ENCODE measurements around the gene CTNNA1.
A peak's percentile ranks its signal among the peaks of the same experiment; 100 is the strongest.
"Not testable (repeated sequence)": the region's sequence is repeated elsewhere in the genome, so short reads cannot be mapped to it uniquely, and the experiment has no call there.

The CTNNA1 gene

GRCh38 chr5:138724470-138725146 is 28.6 kb upstream of the CTNNA1 start:
- peaks cover 0 to 6% (median 0%) of the 10 kb centered on the region in 5 experiments for H3K27me3 ChIP-seq (replicated peaks in 2 of 5; ENCODE audit: control insufficient read depth in 4 of 5, insufficient read depth in 5 of 5, low read length in 4 of 5)
- H3K36me3 ChIP-seq (ENCODE audit: control insufficient read depth in 4 of 4, insufficient read depth in 4 of 4, low read length in 3 of 4) = no peaks in the 10 kb centered on the region
- H3K4me1 ChIP-seq (ENCODE audit: control extremely low read depth in 1 of 4, control insufficient read depth in 4 of 4, insufficient read depth in 4 of 4, low read length in 3 of 4) = no peaks in the 10 kb centered on the region
- 93% methylated on average over 5 of the region's 5 CpGs for WGBS (ENCODE audit: insufficient coverage)
- H3K27ac ChIP-seq (ENCODE audit: insufficient read depth in 1 of 2, low read depth in 1 of 2, low read length in 2 of 2, poor library complexity in 1 of 2, severe bottlenecking in 2 of 2) = no peak overlapping the region
- ChIA-PET CTCF (interaction anchor here (0.6 to 1.2 kb wide), 4 partner anchors 17 to 124 kb away, joined by 3 to 4 read pairs (median 4); no protein-coding TSS in a partner anchor), POLR2A (no interaction called here)
- H3K4me3 ChIP-seq (ENCODE audit: control insufficient read depth in 1 of 7, extremely low read depth in 1 of 7, insufficient read depth in 4 of 7, low read depth in 2 of 7, low read length in 6 of 7) = no peak overlapping the region
- DNase-seq = peak in 2 of 3 donors; percentile 68 to 73
- H3K9me3 ChIP-seq (ENCODE audit: control extremely low read depth in 1 of 5, control insufficient read depth in 4 of 5, insufficient read depth in 2 of 5, low read depth in 1 of 5, low read length in 4 of 5) = no peaks in the 10 kb centered on the region

GRCh38 chr5:138725153-138725817 is 27.9 kb upstream of the CTNNA1 start:
- DNase-seq = peak in 2 of 3 donors; percentile 37 to 48
- peaks cover 0 to 6% (median 0%) of the 10 kb centered on the region in 5 experiments for H3K27me3 ChIP-seq (replicated peaks in 2 of 5; ENCODE audit: control insufficient read depth in 4 of 5, insufficient read depth in 5 of 5, low read length in 4 of 5)
- 91% methylated on average over 11 of the region's 12 CpGs for WGBS (ENCODE audit: insufficient coverage)
- H3K27ac ChIP-seq (ENCODE audit: insufficient read depth in 1 of 2, low read depth in 1 of 2, low read length in 2 of 2, poor library complexity in 1 of 2, severe bottlenecking in 2 of 2) = no peak overlapping the region
- H3K9me3 ChIP-seq (ENCODE audit: control extremely low read depth in 1 of 5, control insufficient read depth in 4 of 5, insufficient read depth in 2 of 5, low read depth in 1 of 5, low read length in 4 of 5) = no peaks in the 10 kb centered on the region
- H3K4me1 ChIP-seq (ENCODE audit: control extremely low read depth in 1 of 4, control insufficient read depth in 4 of 4, insufficient read depth in 4 of 4, low read length in 3 of 4) = no peaks in the 10 kb centered on the region
- no peak overlapping the region for H3K4me3 ChIP-seq (ENCODE audit: control insufficient read depth in 1 of 7, extremely low read depth in 1 of 7, insufficient read depth in 4 of 7, low read depth in 2 of 7, low read length in 6 of 7)
- POLR2A ChIA-PET = no interaction called here
- CTCF ChIA-PET = interaction anchor here (1.0 to 1.2 kb wide), 3 partner anchors 16 to 84 kb away, joined by 3 to 4 read pairs (median 3); no protein-coding TSS in a partner anchor
- no peaks in the 10 kb centered on the region for H3K36me3 ChIP-seq (ENCODE audit: control insufficient read depth in 4 of 4, insufficient read depth in 4 of 4, low read length in 3 of 4)

DNA sequence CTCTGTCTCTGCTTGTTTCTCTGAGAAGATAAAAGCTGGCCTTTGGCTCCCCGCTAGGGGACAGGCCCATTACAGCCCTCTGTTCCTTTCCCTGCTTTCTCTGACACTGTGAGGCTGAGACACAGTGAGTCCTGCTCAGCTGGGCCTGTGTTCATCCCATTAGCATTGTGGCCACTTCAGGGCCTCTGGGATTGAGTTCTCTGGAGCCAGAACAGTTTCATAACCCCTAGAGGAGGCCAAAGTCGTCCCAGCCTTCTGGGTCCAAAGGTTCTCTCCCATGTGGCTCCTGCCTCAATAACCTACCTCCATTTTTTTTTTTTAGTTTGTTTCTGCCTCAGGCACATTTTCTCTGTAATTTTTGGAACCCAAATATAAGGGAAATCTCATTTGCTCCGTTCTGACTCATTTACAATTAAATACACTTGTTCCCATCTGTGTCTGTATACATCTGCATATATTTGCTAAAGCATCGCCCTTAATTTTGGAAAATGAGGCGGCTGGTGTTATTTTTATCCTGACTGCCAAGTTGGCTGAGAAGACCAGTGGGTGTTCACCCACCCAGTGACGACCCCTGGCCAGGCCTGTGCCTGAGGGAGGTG is 27.3 kb upstream of the CTNNA1 start:
- no peak overlapping the region for H3K27ac ChIP-seq (ENCODE audit: insufficient read depth in 1 of 2, low read depth in 1 of 2, low read length in 2 of 2, poor library complexity in 1 of 2, severe bottlenecking in 2 of 2)
- no peak overlapping the region for H3K4me3 ChIP-seq (ENCODE audit: control insufficient read depth in 1 of 7, extremely low read depth in 1 of 7, insufficient read depth in 4 of 7, low read depth in 2 of 7, low read length in 6 of 7)
- ChIA-PET POLR2A (no interaction called here), CTCF (interaction anchor here (1.0 to 1.2 kb wide), 3 partner anchors 16 to 84 kb away, joined by 3 to 4 read pairs (median 3); no protein-coding TSS in a partner anchor)
- peaks cover 0 to 6% (median 0%) of the 10 kb centered on the region in 5 experiments for H3K27me3 ChIP-seq (replicated peaks in 2 of 5; ENCODE audit: control insufficient read depth in 4 of 5, insufficient read depth in 5 of 5, low read length in 4 of 5)
- no peak for DNase-seq
- H3K9me3 ChIP-seq (ENCODE audit: control extremely low read depth in 1 of 5, control insufficient read depth in 4 of 5, insufficient read depth in 2 of 5, low read depth in 1 of 5, low read length in 4 of 5) = no peaks in the 10 kb centered on the region
- WGBS (ENCODE audit: insufficient coverage) = 100% methylated on average over 5 of the region's 6 CpGs
- no peaks in the 10 kb centered on the region for H3K4me1 ChIP-seq (ENCODE audit: control extremely low read depth in 1 of 4, control insufficient read depth in 4 of 4, insufficient read depth in 4 of 4, low read length in 3 of 4)
- no peaks in the 10 kb centered on the region for H3K36me3 ChIP-seq (ENCODE audit: control insufficient read depth in 4 of 4, insufficient read depth in 4 of 4, low read length in 3 of 4)

GRCh38 chr5:138726848-138727247 is 26.4 kb upstream of the CTNNA1 start:
- CTCF ChIA-PET = no interaction called here
- Histone ChIP-seq H3K27me3 (replicated peaks in 2 of 5; ENCODE audit: control insufficient read depth in 4 of 5, insufficient read depth in 5 of 5, low read length in 4 of 5) (peaks cover 0 to 3% (median 0%) of the 10 kb centered on the region in 5 experiments), H3K4me3 (ENCODE audit: control insufficient read depth in 1 of 7, extremely low read depth in 1 of 7, insufficient read depth in 4 of 7, low read depth in 2 of 7, low read length in 6 of 7) (no peak overlapping the region), H3K27ac (ENCODE audit: insufficient read depth in 1 of 2, low read depth in 1 of 2, low read length in 2 of 2, poor library complexity in 1 of 2, severe bottlenecking in 2 of 2) (no peak overlapping the region), H3K36me3 (ENCODE audit: control insufficient read depth in 4 of 4, insufficient read depth in 4 of 4, low read length in 3 of 4) (no peaks in the 10 kb centered on the region), H3K4me1 (ENCODE audit: control extremely low read depth in 1 of 4, control insufficient read depth in 4 of 4, insufficient read depth in 4 of 4, low read length in 3 of 4) (no peaks in the 10 kb centered on the region), H3K9me3 (ENCODE audit: control extremely low read depth in 1 of 5, control insufficient read depth in 4 of 5, insufficient read depth in 2 of 5, low read depth in 1 of 5, low read length in 4 of 5) (no peaks in the 10 kb centered on the region)
- DNase-seq = no peak
- POLR2A ChIA-PET = no interaction called here
- WGBS (ENCODE audit: insufficient coverage) = 100% methylated on average over 1 of the region's 4 CpGs

DNA sequence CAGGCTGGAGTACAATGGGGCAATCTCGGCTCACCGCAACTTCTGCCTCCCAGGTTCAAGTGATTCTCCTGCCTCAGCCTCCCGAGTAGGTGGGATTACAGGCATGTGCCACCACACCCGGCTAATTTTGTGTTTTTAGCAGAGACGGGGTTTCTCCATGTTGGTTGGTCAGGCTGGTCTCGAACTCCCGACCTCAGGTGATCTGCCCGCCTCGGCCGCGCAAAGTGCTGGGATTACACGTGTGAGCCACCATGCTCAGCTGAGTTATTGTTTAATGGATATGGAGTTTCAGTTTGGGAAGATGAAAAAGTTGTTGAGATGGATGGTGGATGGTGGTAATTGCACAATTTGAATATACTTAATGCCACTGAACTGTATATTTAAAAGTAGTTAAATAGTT is 22.7 kb upstream of the CTNNA1 start:
- H3K27ac ChIP-seq (ENCODE audit: insufficient read depth in 1 of 2, low read depth in 1 of 2, low read length in 2 of 2, poor library complexity in 1 of 2, severe bottlenecking in 2 of 2); H3K36me3 ChIP-seq (ENCODE audit: control insufficient read depth in 4 of 4, insufficient read depth in 4 of 4, low read length in 3 of 4); H3K27me3 ChIP-seq (replicated peaks in 2 of 5; ENCODE audit: control insufficient read depth in 4 of 5, insufficient read depth in 5 of 5, low read length in 4 of 5); H3K4me3 ChIP-seq (ENCODE audit: control insufficient read depth in 1 of 7, extremely low read depth in 1 of 7, insufficient read depth in 4 of 7, low read depth in 2 of 7, low read length in 6 of 7); DNase-seq; H3K4me1 ChIP-seq (ENCODE audit: control extremely low read depth in 1 of 4, control insufficient read depth in 4 of 4, insufficient read depth in 4 of 4, low read length in 3 of 4); H3K9me3 ChIP-seq (ENCODE audit: control extremely low read depth in 1 of 5, control insufficient read depth in 4 of 5, insufficient read depth in 2 of 5, low read depth in 1 of 5, low read length in 4 of 5); CTCF ChIA-PET: not testable (repeated sequence)
- POLR2A ChIA-PET = interaction anchor here (0.7 kb wide), 1 partner anchor 1220 kb away, joined by 3 read pairs; no protein-coding TSS in a partner anchor
- WGBS (ENCODE audit: insufficient coverage) = 91% methylated on average over 11 of the region's 12 CpGs

DNA sequence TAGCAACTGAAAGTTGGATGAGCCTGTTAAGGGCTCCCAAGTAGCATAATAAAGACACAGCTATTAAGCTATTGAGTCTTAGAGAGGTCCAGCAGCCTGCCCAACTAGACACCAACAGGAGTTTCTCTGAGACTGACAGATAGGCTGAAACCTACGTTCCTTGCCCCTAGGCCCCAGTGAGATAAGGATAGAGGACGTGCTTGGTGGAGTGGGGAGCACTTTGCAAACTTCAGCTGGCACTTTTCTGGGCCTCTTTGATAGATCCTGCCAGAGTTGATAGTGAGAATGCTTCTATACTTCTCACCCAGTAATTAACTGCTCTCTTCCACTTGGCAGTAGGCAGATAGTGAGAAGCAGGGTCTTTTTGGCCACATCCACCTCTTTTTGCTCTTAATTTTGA is 20.8 kb upstream of the CTNNA1 start:
- Histone ChIP-seq H3K27me3 (replicated peaks in 2 of 5; ENCODE audit: control insufficient read depth in 4 of 5, insufficient read depth in 5 of 5, low read length in 4 of 5) (no peaks in the 10 kb centered on the region), H3K27ac (ENCODE audit: insufficient read depth in 1 of 2, low read depth in 1 of 2, low read length in 2 of 2, poor library complexity in 1 of 2, severe bottlenecking in 2 of 2) (no peak overlapping the region), H3K4me3 (ENCODE audit: control insufficient read depth in 1 of 7, extremely low read depth in 1 of 7, insufficient read depth in 4 of 7, low read depth in 2 of 7, low read length in 6 of 7) (no peak overlapping the region), H3K9me3 (ENCODE audit: control extremely low read depth in 1 of 5, control insufficient read depth in 4 of 5, insufficient read depth in 2 of 5, low read depth in 1 of 5, low read length in 4 of 5) (peaks cover 0 to 5% (median 0%) of the 10 kb centered on the region in 5 experiments), H3K4me1 (ENCODE audit: control extremely low read depth in 1 of 4, control insufficient read depth in 4 of 4, insufficient read depth in 4 of 4, low read length in 3 of 4) (no peaks in the 10 kb centered on the region), H3K36me3 (ENCODE audit: control insufficient read depth in 4 of 4, insufficient read depth in 4 of 4, low read length in 3 of 4) (no peaks in the 10 kb centered on the region)
- WGBS (ENCODE audit: insufficient coverage) = no CpG with 5 or more reads among the region's 2 CpGs
- peak in 2 of 3 donors; percentile 20 to 41 for DNase-seq
- ChIA-PET CTCF (no interaction called here), POLR2A (no interaction called here)

DNA sequence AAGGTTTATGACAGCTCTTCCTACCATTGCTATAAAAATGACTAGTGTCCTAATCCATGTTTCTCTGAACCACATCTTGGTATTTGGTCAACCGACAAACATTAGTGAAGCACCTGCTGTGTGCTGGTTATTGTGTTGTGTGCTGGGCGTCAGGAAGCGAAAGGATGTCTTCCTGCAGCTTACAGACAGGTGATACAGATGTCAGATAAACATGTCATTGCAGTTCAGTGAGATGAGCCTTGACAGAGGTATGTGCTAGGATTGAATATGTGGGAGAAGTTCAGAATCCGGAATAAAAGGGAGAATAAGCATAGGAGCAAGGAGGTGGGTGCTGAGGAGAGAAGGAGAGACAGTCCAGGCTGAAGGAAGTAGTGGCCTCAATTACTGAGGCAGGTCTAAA is 20.3 kb upstream of the CTNNA1 start:
- 98% methylated on average over 4 of the region's 4 CpGs for WGBS (ENCODE audit: insufficient coverage)
- no peak for DNase-seq
- ChIA-PET POLR2A (no interaction called here), CTCF (interaction anchor here (1.1 kb wide), 1 partner anchor 35 kb away, joined by 3 read pairs; no protein-coding TSS in a partner anchor)
- Histone ChIP-seq H3K4me1 (ENCODE audit: control extremely low read depth in 1 of 4, control insufficient read depth in 4 of 4, insufficient read depth in 4 of 4, low read length in 3 of 4) (no peaks in the 10 kb centered on the region), H3K4me3 (ENCODE audit: control insufficient read depth in 1 of 7, extremely low read depth in 1 of 7, insufficient read depth in 4 of 7, low read depth in 2 of 7, low read length in 6 of 7) (no peak overlapping the region), H3K9me3 (ENCODE audit: control extremely low read depth in 1 of 5, control insufficient read depth in 4 of 5, insufficient read depth in 2 of 5, low read depth in 1 of 5, low read length in 4 of 5) (peaks cover 0 to 5% (median 0%) of the 10 kb centered on the region in 5 experiments), H3K36me3 (ENCODE audit: control insufficient read depth in 4 of 4, insufficient read depth in 4 of 4, low read length in 3 of 4) (no peaks in the 10 kb centered on the region), H3K27me3 (replicated peaks in 2 of 5; ENCODE audit: control insufficient read depth in 4 of 5, insufficient read depth in 5 of 5, low read length in 4 of 5) (no peaks in the 10 kb centered on the region), H3K27ac (ENCODE audit: insufficient read depth in 1 of 2, low read depth in 1 of 2, low read length in 2 of 2, poor library complexity in 1 of 2, severe bottlenecking in 2 of 2) (no peak overlapping the region)
